ENCODE results near the gene DOHH.

GRCh38 chr19:3513229-3514140, 13.0 kb upstream of the DOHH start:
- TF ChIP-seq CTCF (IDR thresholded peaks at IDR 0.05; ENCODE audit: insufficient read depth, low read depth, low read length) (no peak), EZH2 (IDR thresholded peaks at IDR 0.05; ENCODE audit: insufficient read depth, low read length) (no peak)
